Measurements from ENCODE around the gene TNFRSF4. TPM values are rescaled to one million over a fixed set of nuclear protein-coding genes. Genes with fewer than 3 reads are reported as not detected.

TNFRSF4 gene
- total RNA-seq, 4 donors from 2014 or later: 0.39 to 3.7 (median 0.97) TPM

- 40 to 53% methylated on average over 21 to 23 of the region's 23 CpGs for WGBS, 2 donors
- Histone ChIP-seq H3K9me3 (no peaks in the 10 kb centered on the region), H3K27me3 (peaks cover 0 to 100% of the 10 kb centered on the region in 2 donors), H3K4me1 (no peaks in the 10 kb centered on the region), H3K27ac (peak overlapping the region in 1 of 4 donors; percentile 50), H3K4me3 (peak overlapping the region in 1 of 4 donors; percentile 9), H3K36me3 (no peaks in the 10 kb centered on the region)
- DNase-seq (ENCODE audit: low spot score in 2 of 2): no peak
- TF ChIP-seq EP300 (IDR thresholded peaks at IDR 0.05) (no peak), POLR2A (IDR thresholded peaks at IDR 0.05) (no peak)
- TF ChIP-seq, protein P1, sequence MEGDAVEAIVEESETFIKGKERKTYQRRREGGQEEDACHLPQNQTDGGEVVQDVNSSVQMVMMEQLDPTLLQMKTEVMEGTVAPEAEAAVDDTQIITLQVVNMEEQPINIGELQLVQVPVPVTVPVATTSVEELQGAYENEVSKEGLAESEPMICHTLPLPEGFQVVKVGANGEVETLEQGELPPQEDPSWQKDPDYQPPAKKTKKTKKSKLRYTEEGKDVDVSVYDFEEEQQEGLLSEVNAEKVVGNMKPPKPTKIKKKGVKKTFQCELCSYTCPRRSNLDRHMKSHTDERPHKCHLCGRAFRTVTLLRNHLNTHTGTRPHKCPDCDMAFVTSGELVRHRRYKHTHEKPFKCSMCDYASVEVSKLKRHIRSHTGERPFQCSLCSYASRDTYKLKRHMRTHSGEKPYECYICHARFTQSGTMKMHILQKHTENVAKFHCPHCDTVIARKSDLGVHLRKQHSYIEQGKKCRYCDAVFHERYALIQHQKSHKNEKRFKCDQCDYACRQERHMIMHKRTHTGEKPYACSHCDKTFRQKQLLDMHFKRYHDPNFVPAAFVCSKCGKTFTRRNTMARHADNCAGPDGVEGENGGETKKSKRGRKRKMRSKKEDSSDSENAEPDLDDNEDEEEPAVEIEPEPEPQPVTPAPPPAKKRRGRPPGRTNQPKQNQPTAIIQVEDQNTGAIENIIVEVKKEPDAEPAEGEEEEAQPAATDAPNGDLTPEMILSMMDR (IDR thresholded peaks at IDR 0.05): no peak
These were observed 48.0 kb downstream of the TNFRSF4 start for GRCh38 chr1:1165900-1166421.

DNA sequence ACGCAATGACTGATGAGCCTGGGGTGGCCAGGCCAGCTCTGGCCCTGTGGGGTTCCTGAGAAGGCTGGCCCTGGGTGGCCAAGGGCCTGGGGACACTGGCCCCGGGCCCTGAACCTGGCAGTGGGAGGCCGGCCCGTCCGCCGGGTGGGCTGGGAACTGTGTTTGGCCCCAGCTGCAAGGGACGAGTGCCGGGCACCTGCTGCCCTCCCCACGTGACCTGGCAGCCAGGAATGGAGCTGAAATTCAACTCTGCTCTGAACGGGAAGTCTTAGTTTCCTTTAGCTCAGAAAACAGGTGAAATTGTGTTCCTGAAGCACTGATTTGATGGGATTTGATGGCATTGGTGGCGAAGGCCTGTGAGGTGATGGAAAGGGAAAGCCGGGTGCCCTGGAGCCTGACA, 48.5 kb downstream of the TNFRSF4 start:
- Histone ChIP-seq H3K4me1 (no peaks in the 10 kb centered on the region), H3K27me3 (peaks cover 0 to 95% of the 10 kb centered on the region in 2 donors), H3K4me3 (peak overlapping the region in 1 of 4 donors; percentile 9), H3K9me3 (no peaks in the 10 kb centered on the region), H3K27ac (peak overlapping the region in 1 of 4 donors; percentile 50), H3K36me3 (no peaks in the 10 kb centered on the region)
- 77 to 78% methylated on average over 12 of the region's 12 CpGs for WGBS, 2 donors
- no peak for TF ChIP-seq EP300 (IDR thresholded peaks at IDR 0.05)
- no peak for TF ChIP-seq POLR2A (IDR thresholded peaks at IDR 0.05)
- TF ChIP-seq, protein P1 (IDR thresholded peaks at IDR 0.05): no peak
- no peak for DNase-seq (ENCODE audit: low spot score in 2 of 2)

GRCh38 chr1:1164701-1165451, 49.1 kb downstream of the TNFRSF4 start:
- no peak for TF ChIP-seq POLR2A (IDR thresholded peaks at IDR 0.05)
- TF ChIP-seq EP300 (IDR thresholded peaks at IDR 0.05): no peak
- TF ChIP-seq, protein P1 (IDR thresholded peaks at IDR 0.05): no peak
- H3K4me1 ChIP-seq: no peaks in the 10 kb centered on the region
- no peak for DNase-seq (ENCODE audit: low spot score in 2 of 2)
- H3K4me3 ChIP-seq: peak overlapping the region in 1 of 4 donors; percentile 17
- no peaks in the 10 kb centered on the region for H3K36me3 ChIP-seq
- no peaks in the 10 kb centered on the region for H3K9me3 ChIP-seq
- H3K27me3 ChIP-seq: peaks cover 0 to 89% of the 10 kb centered on the region in 2 donors
- peak overlapping the region in 1 of 4 donors; percentile 76 for H3K27ac ChIP-seq
- 67 to 70% methylated on average over 35 to 48 of the region's 48 CpGs for WGBS, 2 donors

DNA sequence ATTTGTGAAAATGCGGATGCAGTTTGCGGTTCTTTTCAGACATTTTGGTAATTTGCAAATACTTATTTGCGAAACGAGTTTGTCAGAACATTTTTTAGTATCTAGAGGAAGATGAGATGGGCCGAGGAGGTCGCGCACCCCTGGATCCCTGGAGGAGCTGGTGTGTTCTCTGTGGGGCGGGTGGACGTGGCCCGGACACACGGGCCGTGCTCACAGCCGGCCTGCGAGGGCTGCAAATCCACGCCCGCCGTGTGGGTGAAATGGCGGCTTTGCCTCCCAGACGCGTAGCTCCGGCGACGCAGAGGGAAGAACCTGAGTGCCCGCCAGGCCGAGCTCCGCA, 49.6 kb downstream of the TNFRSF4 start:
- Histone ChIP-seq H3K4me1 (peaks cover 0 to under 1% (median 0%) of the 10 kb centered on the region in 4 donors), H3K27ac (peak overlapping the region in 1 of 4 donors; percentile 76), H3K4me3 (peak overlapping the region in 1 of 4 donors; percentile 17), H3K27me3 (peaks cover 0 to 83% of the 10 kb centered on the region in 2 donors), H3K9me3 (no peaks in the 10 kb centered on the region), H3K36me3 (no peaks in the 10 kb centered on the region)
- no peak for DNase-seq (ENCODE audit: low spot score in 2 of 2)
- WGBS, 2 donors: 65 to 74% methylated on average over 26 of the region's 26 CpGs
- TF ChIP-seq, protein P1 (IDR thresholded peaks at IDR 0.05): no peak
- TF ChIP-seq POLR2A (IDR thresholded peaks at IDR 0.05) (no peak), EP300 (IDR thresholded peaks at IDR 0.05) (no peak)

GRCh38 chr1:1163538-1164070, 50.3 kb downstream of the TNFRSF4 start:
- Histone ChIP-seq H3K27me3 (peaks cover 0 to 76% of the 10 kb centered on the region in 2 donors), H3K36me3 (no peaks in the 10 kb centered on the region), H3K4me1 (peaks cover 0 to 7% (median 4%) of the 10 kb centered on the region in 4 donors), H3K27ac (peak overlapping the region in 1 of 4 donors; percentile 76), H3K9me3 (no peaks in the 10 kb centered on the region), H3K4me3 (peak overlapping the region in 1 of 4 donors; percentile 17)
- TF ChIP-seq EP300 (IDR thresholded peaks at IDR 0.05) (no peak), POLR2A (IDR thresholded peaks at IDR 0.05) (no peak)
- TF ChIP-seq, protein P1 (IDR thresholded peaks at IDR 0.05): no peak
- WGBS, 2 donors: 85 to 89% methylated on average over 30 to 33 of the region's 33 CpGs
- DNase-seq (ENCODE audit: low spot score in 2 of 2): no peak

Measured in tibial nerve (tissue), 4 donors.